ENCODE data around the gene SIGLEC7.
A peak's percentile ranks its signal among the peaks of the same experiment; 100 is the strongest.

The SIGLEC7 gene

DNA sequence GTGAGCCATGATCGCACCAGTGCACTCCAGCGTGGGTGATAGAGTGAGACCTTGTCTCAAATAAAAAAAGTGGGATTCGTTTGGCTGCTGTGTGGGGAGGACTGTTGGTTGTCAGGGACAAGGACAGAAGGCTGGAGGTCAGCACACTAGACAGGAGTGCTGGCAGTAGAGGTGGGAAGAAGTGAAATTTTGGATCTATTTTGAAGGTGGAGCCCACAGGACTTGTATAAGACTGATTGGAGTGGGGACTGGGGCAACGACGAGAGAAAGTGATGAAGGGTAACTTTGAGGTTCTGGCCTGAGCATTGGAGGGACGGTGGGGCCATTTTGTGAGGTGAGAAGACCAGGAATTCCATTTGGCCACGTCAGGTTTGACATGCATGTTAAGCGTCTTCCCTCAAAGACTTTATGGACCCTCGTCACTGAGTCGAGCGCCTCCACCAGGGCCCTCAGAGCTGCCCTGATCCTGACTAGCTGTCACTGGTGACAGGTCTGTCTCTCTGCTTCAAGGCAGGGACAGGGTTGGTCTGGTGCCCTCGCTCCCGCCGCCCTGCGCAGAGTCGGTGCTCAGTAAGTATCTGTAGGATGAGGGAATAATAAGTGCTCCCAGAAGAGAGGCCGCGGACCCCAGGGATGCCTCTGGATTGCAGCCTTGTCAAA lies 34.6 kb upstream of the SIGLEC7 start:
- TF ChIP-seq, protein P1, sequence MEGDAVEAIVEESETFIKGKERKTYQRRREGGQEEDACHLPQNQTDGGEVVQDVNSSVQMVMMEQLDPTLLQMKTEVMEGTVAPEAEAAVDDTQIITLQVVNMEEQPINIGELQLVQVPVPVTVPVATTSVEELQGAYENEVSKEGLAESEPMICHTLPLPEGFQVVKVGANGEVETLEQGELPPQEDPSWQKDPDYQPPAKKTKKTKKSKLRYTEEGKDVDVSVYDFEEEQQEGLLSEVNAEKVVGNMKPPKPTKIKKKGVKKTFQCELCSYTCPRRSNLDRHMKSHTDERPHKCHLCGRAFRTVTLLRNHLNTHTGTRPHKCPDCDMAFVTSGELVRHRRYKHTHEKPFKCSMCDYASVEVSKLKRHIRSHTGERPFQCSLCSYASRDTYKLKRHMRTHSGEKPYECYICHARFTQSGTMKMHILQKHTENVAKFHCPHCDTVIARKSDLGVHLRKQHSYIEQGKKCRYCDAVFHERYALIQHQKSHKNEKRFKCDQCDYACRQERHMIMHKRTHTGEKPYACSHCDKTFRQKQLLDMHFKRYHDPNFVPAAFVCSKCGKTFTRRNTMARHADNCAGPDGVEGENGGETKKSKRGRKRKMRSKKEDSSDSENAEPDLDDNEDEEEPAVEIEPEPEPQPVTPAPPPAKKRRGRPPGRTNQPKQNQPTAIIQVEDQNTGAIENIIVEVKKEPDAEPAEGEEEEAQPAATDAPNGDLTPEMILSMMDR (conservative IDR thresholded peaks at IDR 0.05; ENCODE audit: low read depth, low read length): no peak
- DNase-seq (ENCODE audit: low read depth): peak; percentile 21
- peak overlapping the region; percentile 84 for H3K4me3 ChIP-seq (ENCODE audit: low read depth, low read length)

DNA sequence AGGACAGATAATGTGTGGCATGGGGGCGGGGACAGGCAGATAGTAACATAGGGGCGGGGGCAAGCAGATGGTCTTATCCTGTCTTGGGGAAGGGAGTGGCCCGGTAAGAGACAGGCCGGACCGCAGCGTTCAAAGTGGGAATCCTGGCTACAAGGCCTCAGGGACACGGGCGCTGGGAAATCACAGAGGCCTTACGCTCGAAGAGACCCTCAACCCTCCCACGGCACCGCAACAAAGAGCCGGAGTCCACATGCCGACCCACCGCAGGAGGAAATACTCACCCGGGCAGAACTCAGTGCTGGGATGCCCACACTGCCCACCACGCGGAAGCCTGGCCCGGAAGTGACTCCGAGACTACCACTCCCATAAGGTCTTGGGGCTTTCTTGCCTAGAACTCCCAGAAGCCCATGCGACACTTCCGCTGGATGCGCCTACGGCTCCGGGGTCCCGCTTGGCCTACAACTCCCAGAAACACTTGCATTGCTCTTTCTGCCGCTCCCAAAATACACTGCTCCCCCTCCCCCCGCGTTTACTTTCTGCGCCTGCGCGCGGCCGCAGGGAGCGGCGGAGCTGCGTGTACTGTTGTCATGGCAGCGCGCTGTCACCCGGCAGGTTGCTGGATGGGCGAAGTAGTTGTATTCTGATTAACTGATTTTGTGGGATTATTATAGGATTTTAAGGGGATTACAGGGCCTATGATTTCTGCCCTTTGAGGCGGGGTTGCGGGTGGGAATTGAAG lies 33.9 kb upstream of the SIGLEC7 start, which contains the start of gene CTU1:
Gene CTU1 (minus strand): TSS at position 344 of the 739 bp plus-strand sequence. CDS start 3,840 bp downstream, outside the sequence.
- TF ChIP-seq, protein P1 (conservative IDR thresholded peaks at IDR 0.05; ENCODE audit: low read depth, low read length): no peak
- peak; percentile 100 for DNase-seq (ENCODE audit: low read depth)

DNA sequence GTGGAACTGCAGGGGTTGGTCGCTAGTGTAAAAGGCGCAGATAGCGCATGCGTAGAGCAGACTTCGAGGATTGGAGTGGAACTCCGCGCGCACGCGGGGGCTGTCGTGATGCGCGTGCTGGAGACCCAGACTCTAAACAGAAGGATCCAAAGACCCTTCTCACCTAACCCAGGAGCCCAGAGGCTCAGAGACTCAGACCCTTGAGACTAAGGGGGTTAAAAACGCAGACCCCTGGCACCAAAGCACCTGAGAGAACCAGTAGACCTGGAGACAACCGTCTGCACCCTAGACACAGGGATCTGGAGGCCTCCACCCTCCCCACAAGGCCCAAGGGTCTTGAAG lies 33.3 kb upstream of the SIGLEC7 start:
- peak overlapping the region; percentile 58 for H3K4me3 ChIP-seq (ENCODE audit: low read depth, low read length)
- TF ChIP-seq, protein P1 (conservative IDR thresholded peaks at IDR 0.05; ENCODE audit: low read depth, low read length): no peak
- no peak for DNase-seq (ENCODE audit: low read depth)

More for the DNA sequence above, 33.9 kb upstream of the SIGLEC7 start, which contains the start of gene CTU1:
- H3K4me3 ChIP-seq (ENCODE audit: low read depth, low read length): peak within 1 kb of the TSS; percentile 84

DNA sequence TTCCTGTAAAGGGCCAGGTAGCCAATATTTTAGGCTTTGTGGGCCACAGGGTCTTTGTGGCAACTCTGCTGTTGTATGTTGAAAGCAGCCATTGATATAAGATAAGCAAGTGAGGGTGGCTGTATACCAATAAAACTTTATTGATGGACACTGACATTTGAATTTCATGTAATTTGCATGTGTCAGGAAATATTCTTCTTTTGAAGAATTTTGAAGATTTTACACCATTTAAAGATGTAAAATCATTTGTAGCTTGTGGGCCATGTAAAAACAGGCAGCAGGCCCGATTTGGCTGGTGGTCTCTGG lies 31.5 kb upstream of the SIGLEC7 start:
- TF ChIP-seq, protein P1 (conservative IDR thresholded peaks at IDR 0.05; ENCODE audit: low read depth, low read length): no peak
- no peak for DNase-seq (ENCODE audit: low read depth)
- no peak overlapping the region for H3K4me3 ChIP-seq (ENCODE audit: low read depth, low read length)

DNA sequence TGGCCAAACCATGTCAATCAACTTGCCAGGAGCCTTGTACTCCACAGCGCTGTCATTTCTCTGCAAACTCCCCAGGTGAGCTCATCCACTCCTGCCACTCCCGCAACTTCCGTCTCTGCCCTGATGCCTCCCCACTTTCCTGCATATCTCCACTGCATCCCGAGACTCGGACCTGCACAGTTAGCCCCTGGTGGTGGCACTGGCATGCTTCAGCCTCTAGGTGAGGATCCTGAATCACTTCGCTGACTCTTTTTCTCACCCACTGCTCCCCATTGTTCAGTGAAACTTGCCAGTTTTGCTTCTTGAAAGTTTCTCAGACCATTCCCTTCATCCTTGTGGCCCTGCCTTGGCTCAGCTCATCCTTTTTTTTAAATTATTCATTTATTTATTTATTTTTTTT lies 30.5 kb upstream of the SIGLEC7 start:
- no peak overlapping the region for H3K4me3 ChIP-seq (ENCODE audit: low read depth, low read length)
- TF ChIP-seq, protein P1 (conservative IDR thresholded peaks at IDR 0.05; ENCODE audit: low read depth, low read length): peak; percentile 47
- no peak for DNase-seq (ENCODE audit: low read depth)

DNA sequence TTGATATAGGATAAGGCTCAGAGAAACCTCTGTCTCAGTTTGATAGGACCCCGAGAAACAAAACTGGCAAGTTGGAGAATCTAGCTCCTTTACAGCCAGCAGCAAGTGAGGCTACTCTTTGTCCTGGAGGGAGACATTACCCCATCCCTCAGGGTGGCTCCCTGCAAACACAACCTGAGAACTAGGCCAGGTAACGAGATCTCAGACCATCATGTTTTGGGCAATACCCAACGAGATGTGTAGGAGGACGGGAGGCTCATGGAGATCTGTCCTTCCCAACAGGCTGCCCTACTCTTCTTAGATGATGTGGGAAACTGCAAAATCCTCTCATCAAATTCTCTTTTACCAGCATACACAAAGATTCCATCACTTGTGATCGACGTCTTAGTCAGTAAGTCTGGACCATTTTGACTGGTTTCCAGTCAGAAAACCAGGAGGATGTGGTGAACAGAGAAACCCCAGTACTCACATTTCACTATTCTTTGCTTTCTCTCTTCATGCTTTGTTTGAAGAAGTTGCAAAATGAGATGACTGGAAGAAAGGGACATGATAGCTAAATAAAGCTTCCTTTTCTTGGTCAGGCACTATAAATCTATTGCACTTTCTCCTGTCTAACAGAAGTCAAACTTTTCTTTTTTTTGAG lies 27.9 kb upstream of the SIGLEC7 start:
- TF ChIP-seq, protein P1 (conservative IDR thresholded peaks at IDR 0.05; ENCODE audit: low read depth, low read length): no peak
- H3K4me3 ChIP-seq (ENCODE audit: low read depth, low read length): no peak overlapping the region
- DNase-seq (ENCODE audit: low read depth): no peak
